CD4-positive, CD25-positive, alpha-beta regulatory T cell (primary cell): Measurements from ENCODE around the gene ZNF491. TPM values are rescaled to one million over a fixed set of nuclear protein-coding genes. Genes with fewer than 3 reads are reported as not detected.
"Not testable (repeated sequence)": the region's sequence is repeated elsewhere in the genome, so short reads cannot be mapped to it uniquely, and the experiment has no call there.

ENCODE experiments used
- ATAC-seq, 2 donors: fragments of 150-1000 bp; cut with Tn5 transposase; one replicate each; pipeline ENCODE4 v1.10.0; 2021; ENCODE audit warnings: low read depth in 2 of 2, moderate number of reproducible peaks in 2 of 2, moderate library complexity in 1 of 2
- DNase-seq, 3 donors: peaks; one replicate each; pipeline versions ENCODE4 v3.0.0 to v3.0.0-alpha.2; 2012 to 2022; ENCODE audit warnings: mixed read lengths in 1 of 3
- H3K27ac ChIP-seq: one replicate; pipeline ENCODE4 v1.7.0; 2013; ENCODE audit warnings: mild to moderate bottlenecking, low read length; ENCODE audit not compliant: insufficient read depth, poor library complexity, severe bottlenecking
- H3K27me3 ChIP-seq: one replicate; pipeline ENCODE4 v1.7.0; 2013; ENCODE audit warnings: low read length; ENCODE audit not compliant: control insufficient read depth, insufficient read depth
- H3K36me3 ChIP-seq: one replicate; pipeline ENCODE4 v1.7.0; 2013; ENCODE audit warnings: mild to moderate bottlenecking, low read length, moderate library complexity; ENCODE audit not compliant: control insufficient read depth, insufficient read depth
- H3K4me1 ChIP-seq: 2 replicates; pipeline ENCODE4 v1.7.0; 2013; ENCODE audit warnings: mild to moderate bottlenecking, low read length; ENCODE audit not compliant: insufficient read depth, control insufficient read depth, poor library complexity, severe bottlenecking
- H3K4me3 ChIP-seq: one replicate; pipeline ENCODE4 v1.7.0; 2013; ENCODE audit warnings: low read depth, mild to moderate bottlenecking, low read length, moderate library complexity
- H3K9me3 ChIP-seq, 2 experiments: 1 replicate in 1 of 2; 2 replicates in 1 of 2; pipeline ENCODE4 v1.7.0; 2013; ENCODE audit warnings: low read length in 2 of 2, mild to moderate bottlenecking in 1 of 2, moderate library complexity in 1 of 2; ENCODE audit not compliant: control insufficient read depth in 2 of 2
- H3K27ac Mint-ChIP-seq, 3 donors: one replicate each; pipeline ENCODE4 v1.8.0; 2020 to 2022; ENCODE audit warnings: mild to moderate bottlenecking in 3 of 3, mixed read lengths in 3 of 3, moderate library complexity in 2 of 3
- H3K27me3 Mint-ChIP-seq: one replicate; pipeline ENCODE4 v1.8.0; 2022; ENCODE audit warnings: mild to moderate bottlenecking, mixed read lengths
- H3K36me3 Mint-ChIP-seq: one replicate; pipeline ENCODE4 v1.8.0; 2020; ENCODE audit warnings: mixed read lengths
- H3K4me1 Mint-ChIP-seq, 4 donors: one replicate each; pipeline ENCODE4 v1.8.0; 2020 to 2022; ENCODE audit warnings: mixed read lengths in 4 of 4, mild to moderate bottlenecking in 1 of 4
- H3K4me3 Mint-ChIP-seq, 4 donors: one replicate each; pipeline ENCODE4 v1.8.0; 2020 to 2022; ENCODE audit warnings: mild to moderate bottlenecking in 4 of 4, mixed read lengths in 4 of 4, moderate library complexity in 3 of 4
- H3K9me3 Mint-ChIP-seq, 7 donors: one replicate each; pipeline ENCODE4 v1.8.0; 2020 to 2022; ENCODE audit warnings: mixed read lengths in 7 of 7, mild to moderate bottlenecking in 3 of 7, moderate library complexity in 2 of 7
- polyA plus RNA-seq, 4 donors: library from polyadenylated mRNA; unstranded; fragments of 300-500 nt; fragmentation: Illumina TruSeq; gene quantifications; one replicate each; pipeline ENCODE4 v1.2.3, GENCODE V29; 2021
- total RNA-seq: library from RNA; stranded (reverse); gene quantifications from one replicate; pipeline ENCODE4 v1.2.3, GENCODE V29; 2022

ZNF491 gene
- total and polyA plus RNA-seq, 5 donors from 2014 or later, result 0.10 to 0.86 (median 0.62) TPM; not detected in 2

GRCh38 chr19:11807099-11807380 is 8.7 kb downstream of the ZNF491 start:
- ATAC-seq (no peak), DNase-seq (no peak)
- no peaks in the 10 kb centered on the region for H3K27me3 ChIP-seq
- H3K4me3 ChIP-seq, result no peak overlapping the region
- no peak overlapping the region for H3K27ac Mint-ChIP-seq
- H3K4me1 ChIP-seq, result no peaks in the 10 kb centered on the region
- peaks cover 6% of the 10 kb centered on the region for H3K36me3 Mint-ChIP-seq
- H3K9me3 ChIP-seq, result peaks cover 39 to 62% of the 10 kb centered on the region in 2 experiments
- peaks cover 0 to 1% (median under 1%) of the 10 kb centered on the region in 4 donors for H3K4me1 Mint-ChIP-seq
- H3K4me3 Mint-ChIP-seq, result no peak overlapping the region
- H3K27me3 Mint-ChIP-seq, result no peaks in the 10 kb centered on the region
- peaks cover 0 to 43% (median 19%) of the 10 kb centered on the region in 7 donors for H3K9me3 Mint-ChIP-seq
- no peak overlapping the region for H3K27ac ChIP-seq
- no peaks in the 10 kb centered on the region for H3K36me3 ChIP-seq

- Histone ChIP-seq H3K4me1 (peaks cover 4% of the 10 kb centered on the region), H3K36me3 (no peaks in the 10 kb centered on the region), H3K9me3 (peaks cover 7 to 27% of the 10 kb centered on the region in 2 experiments), H3K27ac (peak overlapping the region; percentile 47), H3K4me3 (peak overlapping the region; percentile 87), H3K27me3 (no peaks in the 10 kb centered on the region)
- Mint-ChIP-seq H3K9me3 (peaks cover 0 to 23% (median 10%) of the 10 kb centered on the region in 7 donors), H3K27me3 (no peaks in the 10 kb centered on the region), H3K36me3 (peaks cover 8% of the 10 kb centered on the region), H3K27ac (peak overlapping the region; percentile 74 to 90 (median 80)), H3K4me1 (peaks cover 4 to 36% (median 11%) of the 10 kb centered on the region in 4 donors), H3K4me3 (peak overlapping the region; percentile 94 to 97 (median 96))
- ATAC-seq (peak in 1 of 2 donors; percentile 13), DNase-seq (no peak)
Observed at GRCh38 chr19:11813703-11814028, 15.3 kb downstream of the ZNF491 start.

- no peaks in the 10 kb centered on the region for H3K27me3 Mint-ChIP-seq
- peaks cover 4 to 22% of the 10 kb centered on the region in 2 experiments for H3K9me3 ChIP-seq
- peak within 1 kb of the TSS; percentile 94 to 97 (median 96) for H3K4me3 Mint-ChIP-seq
- peak; percentile 67 to 91 (median 73) for DNase-seq
- peak within 1 kb of the TSS; percentile 74 to 90 (median 80) for H3K27ac Mint-ChIP-seq
- ATAC-seq, result peak; percentile 98
- H3K36me3 ChIP-seq, result no peaks in the 10 kb centered on the region
- peaks cover 0 to 22% (median 5%) of the 10 kb centered on the region in 7 donors for H3K9me3 Mint-ChIP-seq
- H3K27me3 ChIP-seq, result no peaks in the 10 kb centered on the region
- H3K4me1 ChIP-seq, result peaks cover 4% of the 10 kb centered on the region
- peaks cover 4 to 36% (median 11%) of the 10 kb centered on the region in 4 donors for H3K4me1 Mint-ChIP-seq
- H3K27ac ChIP-seq, result peak within 1 kb of the TSS; percentile 47
- peaks cover 8% of the 10 kb centered on the region for H3K36me3 Mint-ChIP-seq
- H3K4me3 ChIP-seq, result peak within 1 kb of the TSS; percentile 87
Observed at GRCh38 chr19:11814029-11814699, 15.8 kb downstream of the ZNF491 start, which contains the start of gene ZNF440. Gene ZNF440 (plus strand): TSS chr19:11814273. CDS start chr19:11814448, 175 bp downstream.

- Mint-ChIP-seq H3K27ac (peak overlapping the region in 2 of 3 donors; percentile 51 to 90), H3K4me3 (peak overlapping the region; percentile 76 to 96 (median 87)), H3K27me3 (no peaks in the 10 kb centered on the region), H3K4me1 (peaks cover 4 to 36% (median 11%) of the 10 kb centered on the region in 4 donors), H3K36me3 (peaks cover 8% of the 10 kb centered on the region), H3K9me3 (peaks cover 0 to 23% (median 5%) of the 10 kb centered on the region in 7 donors)
- H3K4me1 ChIP-seq, result peaks cover 4% of the 10 kb centered on the region
- H3K36me3 ChIP-seq, result peaks cover 4% of the 10 kb centered on the region
- H3K27me3 ChIP-seq, result no peaks in the 10 kb centered on the region
- DNase-seq (peak in 1 of 3 donors; percentile 25), ATAC-seq (no peak)
- peaks cover 3 to 17% of the 10 kb centered on the region in 2 experiments for H3K9me3 ChIP-seq
- no peak overlapping the region for H3K27ac ChIP-seq
- H3K4me3 ChIP-seq, result peak overlapping the region; percentile 65
Observed at GRCh38 chr19:11814700-11815035, 16.3 kb downstream of the ZNF491 start.

GRCh38 chr19:11821474-11822109 is 23.3 kb downstream of the ZNF491 start:
- Histone ChIP-seq H3K4me3 (no peak overlapping the region), H3K27me3 (no peaks in the 10 kb centered on the region), H3K4me1 (no peaks in the 10 kb centered on the region), H3K36me3 (peaks cover 20% of the 10 kb centered on the region), H3K27ac (no peak overlapping the region), H3K9me3 (peaks cover 29 to 53% of the 10 kb centered on the region in 2 experiments)
- no peak overlapping the region for H3K27ac Mint-ChIP-seq
- H3K4me3 Mint-ChIP-seq, result no peak overlapping the region
- peaks cover 0 to 65% (median 14%) of the 10 kb centered on the region in 7 donors for H3K9me3 Mint-ChIP-seq
- no peak for ATAC-seq
- H3K36me3 Mint-ChIP-seq, result peaks cover 27% of the 10 kb centered on the region
- DNase-seq, result no peak
- peaks cover 0 to 6% (median 0%) of the 10 kb centered on the region in 4 donors for H3K4me1 Mint-ChIP-seq
- H3K27me3 Mint-ChIP-seq, result no peaks in the 10 kb centered on the region

- not testable (repeated sequence) for H3K4me3 Mint-ChIP-seq, ATAC-seq, H3K27me3 Mint-ChIP-seq, H3K27ac ChIP-seq, DNase-seq, H3K4me1 ChIP-seq, H3K4me3 ChIP-seq, H3K27ac Mint-ChIP-seq, H3K27me3 ChIP-seq, H3K4me1 Mint-ChIP-seq
- Mint-ChIP-seq H3K36me3 (peaks cover 58% of the 10 kb centered on the region), H3K9me3 (peaks cover 0 to 90% (median 34%) of the 10 kb centered on the region in 7 donors)
- Histone ChIP-seq H3K9me3 (peaks cover 60 to 90% of the 10 kb centered on the region in 2 experiments), H3K36me3 (peaks cover 35% of the 10 kb centered on the region)
Observed at GRCh38 chr19:11828957-11829876, 30.9 kb downstream of the ZNF491 start.

GRCh38 chr19:11832253-11832912 is 34.1 kb downstream of the ZNF491 start:
- peaks cover 0 to 2% (median 0%) of the 10 kb centered on the region in 4 donors for H3K4me1 Mint-ChIP-seq
- H3K9me3 Mint-ChIP-seq, result peaks cover 0 to 89% (median 29%) of the 10 kb centered on the region in 7 donors
- no peak overlapping the region for H3K27ac Mint-ChIP-seq
- DNase-seq, result no peak
- H3K36me3 ChIP-seq, result peaks cover 35% of the 10 kb centered on the region
- no peak overlapping the region for H3K27ac ChIP-seq
- no peak overlapping the region for H3K4me3 Mint-ChIP-seq
- no peaks in the 10 kb centered on the region for H3K4me1 ChIP-seq
- H3K27me3 Mint-ChIP-seq, result no peaks in the 10 kb centered on the region
- ATAC-seq, result no peak
- peaks cover 49% of the 10 kb centered on the region for H3K36me3 Mint-ChIP-seq
- no peaks in the 10 kb centered on the region for H3K27me3 ChIP-seq
- H3K4me3 ChIP-seq, result no peak overlapping the region
- peaks cover 70 to 95% of the 10 kb centered on the region in 2 experiments for H3K9me3 ChIP-seq
